Measurements from ENCODE around the gene CKLF.
A peak's percentile ranks its signal among the peaks of the same experiment; 100 is the strongest.
"Not testable (repeated sequence)": the region's sequence is repeated elsewhere in the genome, so short reads cannot be mapped to it uniquely, and the experiment has no call there.

CKLF gene

GRCh38 chr16:66572356-66572755 lies 20.0 kb downstream of the CKLF start:
- DNase-seq = no peak

GRCh38 chr16:66574081-66574480 lies 21.7 kb downstream of the CKLF start:
- no peak for DNase-seq

GRCh38 chr16:66574531-66574930 lies 22.2 kb downstream of the CKLF start:
- no peak for DNase-seq

- no peak for DNase-seq
Observed at GRCh38 chr16:66575060-66575459, 22.7 kb downstream of the CKLF start.

GRCh38 chr16:66576296-66576695 lies 23.9 kb downstream of the CKLF start:
- DNase-seq = no peak

GRCh38 chr16:66578651-66579531 lies 26.5 kb downstream of the CKLF start, which contains the start of gene CMTM2:
Gene CMTM2 (plus strand): TSS chr16:66579463. CDS start chr16:66579608, 145 bp downstream.
- DNase-seq = peak in 1 of 2 experiments; percentile 24

GRCh38 chr16:66580605-66581209 lies 28.3 kb downstream of the CKLF start:
- no peak for DNase-seq

GRCh38 chr16:66581246-66581952 lies 29.0 kb downstream of the CKLF start:
- no peak for DNase-seq

GRCh38 chr16:66585481-66586239 lies 33.3 kb downstream of the CKLF start:
- no peak for DNase-seq

- DNase-seq = no peak
Observed at GRCh38 chr16:66587881-66588600, 35.7 kb downstream of the CKLF start.

GRCh38 chr16:66588981-66589713 lies 36.8 kb downstream of the CKLF start:
- peak; percentile 62 to 70 for DNase-seq

- no peak for DNase-seq
Observed at GRCh38 chr16:66590322-66590721, 37.9 kb downstream of the CKLF start.

GRCh38 chr16:66591018-66591417 lies 38.6 kb downstream of the CKLF start:
- no peak for DNase-seq

GRCh38 chr16:66592241-66592640 lies 39.9 kb downstream of the CKLF start:
- DNase-seq = no peak

GRCh38 chr16:66592814-66593213 lies 40.4 kb downstream of the CKLF start:
- no peak for DNase-seq

GRCh38 chr16:66594739-66595138 lies 42.4 kb downstream of the CKLF start:
- DNase-seq = no peak

GRCh38 chr16:66596559-66596958 lies 44.2 kb downstream of the CKLF start:
- DNase-seq = not testable (repeated sequence)

- DNase-seq = no peak
Observed at GRCh38 chr16:66596986-66597848, 44.8 kb downstream of the CKLF start.

- DNase-seq = no peak
Observed at GRCh38 chr16:66598111-66598510, 45.7 kb downstream of the CKLF start.

GRCh38 chr16:66599726-66600125 lies 47.4 kb downstream of the CKLF start:
- DNase-seq = no peak
